ENCODE results near the gene PRSS57.

GRCh38 chr19:736125-736524 is 40.9 kb upstream of the PRSS57 start:
- TF ChIP-seq CTCF (conservative IDR thresholded peaks at IDR 0.05 in 1 of 2, IDR thresholded peaks at IDR 0.05 in 1 of 2; ENCODE audit: extremely low read depth in 1 of 2, insufficient read depth in 1 of 2, low read depth in 1 of 2, low read length in 2 of 2) (no peak), EZH2 (IDR thresholded peaks at IDR 0.05; ENCODE audit: borderline replicate concordance, low read length) (no peak)

All from mammary epithelial cell (primary cell).